GM12878 (cell line): Measurements from ENCODE around the gene WDR74.
A peak's percentile ranks its signal among the peaks of the same experiment; 100 is the strongest.

Experiments
- CBX5 ChIP-seq: sonication (generic); IDR thresholded peaks from 2 replicates; pipeline ENCODE4 v1.6.1; 2016; ENCODE audit warnings: low read depth, moderate library complexity, mild to moderate bottlenecking, inconsistent platforms
- CHD1 ChIP-seq: IDR thresholded peaks from 2 replicates; pipeline ENCODE4 v1.6.1; 2012; ENCODE audit warnings: low read depth, low read length, improper control_type of control experiment
- CTCF ChIP-seq, 3 experiments: IDR thresholded peaks in 2 of 3; conservative IDR thresholded peaks in 1 of 3; 2 replicates each; pipeline ENCODE4 v1.5.1; 2011; ENCODE audit warnings: low read depth in 3 of 3, low read length in 3 of 3, mild to moderate bottlenecking in 3 of 3, control low read depth in 2 of 3, moderate library complexity in 2 of 3, inconsistent platforms in 1 of 3, mixed read lengths in 1 of 3; ENCODE audit not compliant: control insufficient read depth in 2 of 3, insufficient read depth in 1 of 3; ENCODE audit errors: extremely low read depth in 1 of 3
- FOS ChIP-seq: IDR thresholded peaks from 3 replicates; pipeline ENCODE4 v1.6.1; 2011; ENCODE audit warnings: borderline replicate concordance; ENCODE audit not compliant: insufficient read length; ENCODE audit errors: extremely low read depth
- MXI1 ChIP-seq: fragments of 150-350 bp; IDR thresholded peaks from 2 replicates; pipeline ENCODE4 v1.6.1; 2011; ENCODE audit warnings: low read depth, mild to moderate bottlenecking, inconsistent platforms, low read length, improper control_type of control experiment
- POLR2AphosphoS2 ChIP-seq: IDR thresholded peaks from 2 replicates; pipeline ENCODE4 v1.6.1; 2011; ENCODE audit warnings: low read depth, mild to moderate bottlenecking, low read length, improper control_type of control experiment, moderate library complexity
- RFX5 ChIP-seq: IDR thresholded peaks from 2 replicates; pipeline ENCODE4 v1.6.1; 2011; ENCODE audit warnings: low read depth, low read length, improper control_type of control experiment
- SIN3A ChIP-seq: IDR thresholded peaks from 2 replicates; pipeline ENCODE4 v1.6.1; 2012; ENCODE audit warnings: low read depth, low read length, improper control_type of control experiment
- SP1 ChIP-seq: IDR thresholded peaks from one replicate; pipeline ENCODE4 v1.6.1; 2011; ENCODE audit warnings: low read depth, low read length
- TF ChIP-seq, protein P1 (sequence below): IDR thresholded peaks from 2 replicates; pipeline ENCODE4 v1.6.1; 2012; ENCODE audit warnings: mild to moderate bottlenecking, low read depth, low read length

DNA sequence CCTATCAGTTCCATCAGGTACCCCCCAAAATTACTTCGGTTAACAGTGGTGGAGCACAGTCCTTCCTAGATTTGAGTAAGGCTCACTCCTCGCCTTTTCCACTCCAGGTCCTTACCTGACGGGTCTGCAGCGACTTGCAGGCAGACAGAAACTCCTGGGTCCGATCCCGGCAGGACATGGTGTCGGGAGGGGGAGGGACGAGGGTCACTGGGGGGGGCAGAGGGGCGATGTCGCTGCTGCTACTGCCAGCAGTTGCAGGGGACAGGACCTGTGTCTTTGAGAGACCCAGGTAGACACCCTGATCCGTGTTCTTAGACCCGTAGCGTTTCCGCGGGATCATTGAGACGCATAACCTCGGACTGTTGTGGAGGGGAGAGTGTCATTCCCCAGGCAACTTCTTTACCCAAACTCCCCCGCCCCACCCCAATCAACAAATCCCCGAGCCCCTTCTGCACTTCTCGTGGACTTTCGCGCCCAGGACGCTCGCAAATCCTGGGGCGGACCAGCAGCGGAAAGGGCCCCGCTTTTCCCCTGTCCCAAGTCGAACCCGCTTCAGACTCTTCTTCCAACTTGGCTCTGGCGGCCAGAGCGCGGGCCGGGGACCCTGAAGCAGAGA is 8.4 kb downstream of the WDR74 start:
- TF ChIP-seq, protein P1, sequence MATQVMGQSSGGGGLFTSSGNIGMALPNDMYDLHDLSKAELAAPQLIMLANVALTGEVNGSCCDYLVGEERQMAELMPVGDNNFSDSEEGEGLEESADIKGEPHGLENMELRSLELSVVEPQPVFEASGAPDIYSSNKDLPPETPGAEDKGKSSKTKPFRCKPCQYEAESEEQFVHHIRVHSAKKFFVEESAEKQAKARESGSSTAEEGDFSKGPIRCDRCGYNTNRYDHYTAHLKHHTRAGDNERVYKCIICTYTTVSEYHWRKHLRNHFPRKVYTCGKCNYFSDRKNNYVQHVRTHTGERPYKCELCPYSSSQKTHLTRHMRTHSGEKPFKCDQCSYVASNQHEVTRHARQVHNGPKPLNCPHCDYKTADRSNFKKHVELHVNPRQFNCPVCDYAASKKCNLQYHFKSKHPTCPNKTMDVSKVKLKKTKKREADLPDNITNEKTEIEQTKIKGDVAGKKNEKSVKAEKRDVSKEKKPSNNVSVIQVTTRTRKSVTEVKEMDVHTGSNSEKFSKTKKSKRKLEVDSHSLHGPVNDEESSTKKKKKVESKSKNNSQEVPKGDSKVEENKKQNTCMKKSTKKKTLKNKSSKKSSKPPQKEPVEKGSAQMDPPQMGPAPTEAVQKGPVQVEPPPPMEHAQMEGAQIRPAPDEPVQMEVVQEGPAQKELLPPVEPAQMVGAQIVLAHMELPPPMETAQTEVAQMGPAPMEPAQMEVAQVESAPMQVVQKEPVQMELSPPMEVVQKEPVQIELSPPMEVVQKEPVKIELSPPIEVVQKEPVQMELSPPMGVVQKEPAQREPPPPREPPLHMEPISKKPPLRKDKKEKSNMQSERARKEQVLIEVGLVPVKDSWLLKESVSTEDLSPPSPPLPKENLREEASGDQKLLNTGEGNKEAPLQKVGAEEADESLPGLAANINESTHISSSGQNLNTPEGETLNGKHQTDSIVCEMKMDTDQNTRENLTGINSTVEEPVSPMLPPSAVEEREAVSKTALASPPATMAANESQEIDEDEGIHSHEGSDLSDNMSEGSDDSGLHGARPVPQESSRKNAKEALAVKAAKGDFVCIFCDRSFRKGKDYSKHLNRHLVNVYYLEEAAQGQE, result no peak
- no peak for TF ChIP-seq SIN3A
- no peak for TF ChIP-seq RFX5
- TF ChIP-seq CTCF (IDR thresholded peaks at IDR 0.05 in 2 of 3, conservative IDR thresholded peaks at IDR 0.05 in 1 of 3; ENCODE audit: control insufficient read depth in 2 of 3, extremely low read depth in 1 of 3, insufficient read depth in 1 of 3, low read depth in 3 of 3, low read length in 3 of 3), result no peak
- no peak for TF ChIP-seq SP1
- TF ChIP-seq MXI1, result no peak
- no peak for TF ChIP-seq POLR2AphosphoS2
- no peak for TF ChIP-seq FOS
- TF ChIP-seq CHD1, result 0 out of 2 replicates have a peak, but pooled peaks have one; percentile 43
- no peak for TF ChIP-seq CBX5
